ENCODE measurements around the gene BEX2. TPM values are rescaled to one million over a fixed set of nuclear protein-coding genes. Genes with fewer than 3 reads are reported as not detected.

BEX2 gene
- total and polyA plus RNA-seq, 12 donors, result 0.37 to 5.4 (median 1.9) TPM; not detected in 1

GRCh38 chrX:103343105-103343504, 32.3 kb upstream of the BEX2 start:
- H3K27me3 ChIP-seq, result peaks cover 0 to 44% (median 0%) of the 10 kb centered on the region in 7 donors

GRCh38 chrX:103338663-103339062, 27.9 kb upstream of the BEX2 start:
- intact Hi-C loops (cut with DNase I), result loop anchor here in 3 of 10 donors (10.0 kb wide), 3 partner anchors 84 to 326 kb away; partner anchors contain the start of gene TCEAL8 (in 1 of the 3)
- H3K4me3 ChIP-seq, result no peak overlapping the region
- ATAC-seq, result no peak
- TF ChIP-seq, protein P1, sequence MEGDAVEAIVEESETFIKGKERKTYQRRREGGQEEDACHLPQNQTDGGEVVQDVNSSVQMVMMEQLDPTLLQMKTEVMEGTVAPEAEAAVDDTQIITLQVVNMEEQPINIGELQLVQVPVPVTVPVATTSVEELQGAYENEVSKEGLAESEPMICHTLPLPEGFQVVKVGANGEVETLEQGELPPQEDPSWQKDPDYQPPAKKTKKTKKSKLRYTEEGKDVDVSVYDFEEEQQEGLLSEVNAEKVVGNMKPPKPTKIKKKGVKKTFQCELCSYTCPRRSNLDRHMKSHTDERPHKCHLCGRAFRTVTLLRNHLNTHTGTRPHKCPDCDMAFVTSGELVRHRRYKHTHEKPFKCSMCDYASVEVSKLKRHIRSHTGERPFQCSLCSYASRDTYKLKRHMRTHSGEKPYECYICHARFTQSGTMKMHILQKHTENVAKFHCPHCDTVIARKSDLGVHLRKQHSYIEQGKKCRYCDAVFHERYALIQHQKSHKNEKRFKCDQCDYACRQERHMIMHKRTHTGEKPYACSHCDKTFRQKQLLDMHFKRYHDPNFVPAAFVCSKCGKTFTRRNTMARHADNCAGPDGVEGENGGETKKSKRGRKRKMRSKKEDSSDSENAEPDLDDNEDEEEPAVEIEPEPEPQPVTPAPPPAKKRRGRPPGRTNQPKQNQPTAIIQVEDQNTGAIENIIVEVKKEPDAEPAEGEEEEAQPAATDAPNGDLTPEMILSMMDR (IDR thresholded peaks at IDR 0.05), result no peak
- DNase-seq, result no peak
- 51 to 60% methylated on average over 3 of the region's 3 CpGs for WGBS, 2 donors
- H3K36me3 ChIP-seq, result no peaks in the 10 kb centered on the region
- peaks cover 0 to 47% (median 0%) of the 10 kb centered on the region in 7 donors for H3K27me3 ChIP-seq
- no peaks in the 10 kb centered on the region for H3K9me3 ChIP-seq
- no peaks in the 10 kb centered on the region for H3K4me1 ChIP-seq
- H3K27ac ChIP-seq, result no peak overlapping the region

More at GRCh38 chrX:103343105-103343504, 32.3 kb upstream of the BEX2 start:
- no peaks in the 10 kb centered on the region for H3K4me1 ChIP-seq
- ATAC-seq (no peak), DNase-seq (peak in 1 of 2 donors; percentile 35)
- H3K27ac ChIP-seq, result no peak overlapping the region
- H3K4me3 ChIP-seq, result no peak overlapping the region
- TF ChIP-seq, protein P1 (IDR thresholded peaks at IDR 0.05), result peak; percentile 47 to 77 (median 69)
- intact Hi-C loops (cut with DNase I), result loop anchor here in 7 of 10 donors (1.0 to 10.0 kb wide), 6 partner anchors 62 to 128 kb away; partner anchors contain the start of gene BEX4 (in 1 of the 7)
- H3K36me3 ChIP-seq, result no peaks in the 10 kb centered on the region
- H3K9me3 ChIP-seq, result no peaks in the 10 kb centered on the region
- 2 to 3% methylated on average over 2 of the region's 2 CpGs for WGBS, 2 donors

GRCh38 chrX:103330681-103331288, 20.0 kb upstream of the BEX2 start:
- Histone ChIP-seq H3K9me3 (no peaks in the 10 kb centered on the region), H3K36me3 (peaks cover 0 to 7% (median 0%) of the 10 kb centered on the region in 9 donors), H3K4me3 (peak overlapping the region in 8 of 10 donors; percentile 12 to 54 (median 46)), H3K27ac (peak overlapping the region in 5 of 10 donors; percentile 8 to 60 (median 21)), H3K4me1 (peaks cover 0 to 3% (median 0%) of the 10 kb centered on the region in 9 donors), H3K27me3 (peaks cover 0 to 78% (median 0%) of the 10 kb centered on the region in 7 donors)
- WGBS, 2 donors, result 13 to 19% methylated on average over 21 of the region's 21 CpGs
- ATAC-seq, result peak in 5 of 8 donors; percentile 47 to 74 (median 63)
- intact Hi-C loops (cut with DNase I), result loop anchor here in 3 of 10 donors (10.0 kb wide), 3 partner anchors 76 to 334 kb away; partner anchors contain the start of gene TCEAL8 (in 1 of the 3)
- no peak for DNase-seq
- TF ChIP-seq, protein P1 (IDR thresholded peaks at IDR 0.05), result no peak

DNA sequence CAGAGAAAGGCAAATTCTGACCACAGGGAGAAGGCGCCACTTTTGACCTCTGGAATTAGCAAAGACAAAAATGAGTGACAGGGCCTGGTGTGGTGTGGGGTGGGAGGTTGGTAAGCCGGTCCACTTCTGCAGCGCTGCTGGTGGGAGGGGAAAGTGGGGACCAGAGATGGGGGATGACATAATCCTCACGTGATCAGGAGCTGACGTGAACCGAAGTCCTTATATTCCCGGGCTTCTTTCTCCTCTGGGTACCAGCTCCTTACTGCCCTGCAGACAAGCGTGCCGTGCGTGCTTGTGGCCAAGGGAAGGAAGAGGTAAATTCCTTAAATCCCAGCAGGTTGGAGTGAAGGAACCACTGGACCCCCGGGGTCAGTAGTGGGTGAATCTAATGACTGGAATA, 19.2 kb upstream of the BEX2 start, which contains the start of gene TCEAL7:
TSS of gene TCEAL7 (plus strand) at position 249 of the 400 bp plus-strand sequence. CDS start 1,165 bp downstream, outside the sequence.
- peaks cover 0 to 75% (median 0%) of the 10 kb centered on the region in 7 donors for H3K27me3 ChIP-seq
- TF ChIP-seq, protein P1 (IDR thresholded peaks at IDR 0.05), result no peak
- peaks cover 0 to 3% (median 0%) of the 10 kb centered on the region in 9 donors for H3K4me1 ChIP-seq
- ATAC-seq, result peak in 7 of 8 donors; percentile 64 to 90 (median 88)
- intact Hi-C loops (cut with DNase I), result loop anchor here in 4 of 10 donors (10.0 kb wide), 4 partner anchors 65 to 335 kb away; partner anchors contain the start of gene TCEAL8 (in 1 of the 4)
- no peaks in the 10 kb centered on the region for H3K9me3 ChIP-seq
- 20% methylated on average over 8 to 11 of the region's 11 CpGs for WGBS, 2 donors
- peak within 1 kb of the TSS in 9 of 10 donors; percentile 12 to 54 (median 45) for H3K4me3 ChIP-seq
- H3K36me3 ChIP-seq, result peaks cover 0 to 7% (median 0%) of the 10 kb centered on the region in 9 donors
- DNase-seq, result peak; percentile 6 to 32
- peak within 1 kb of the TSS in 5 of 10 donors; percentile 8 to 60 (median 21) for H3K27ac ChIP-seq

Data from heart right ventricle (tissue), 16 donors.